NCI-H2227 (cell line): ENCODE results near the gene OR2AP1.
A peak's percentile ranks its signal among the peaks of the same experiment; 100 is the strongest.
"Not testable (repeated sequence)": the region's sequence is repeated elsewhere in the genome, so short reads cannot be mapped to it uniquely, and the experiment has no call there.

Experiments
- DNase-seq: peaks from one replicate; lab custom pipeline; 2025; ENCODE audit not compliant: unreplicated experiment; lab: John Stamatoyannopoulos, UW

Gene OR2AP1

GRCh38 chr12:55572168-55572567, at the start of gene OR2AP1:
Gene OR2AP1 (plus strand): TSS chr12:55572468. CDS start chr12:55574415, 1,947 bp downstream.
- no peak for DNase-seq

GRCh38 chr12:55548235-55548634, 24.0 kb upstream of the OR2AP1 start:
- not testable (repeated sequence) for DNase-seq

- no peak for DNase-seq
These were observed 23.5 kb upstream of the OR2AP1 start for GRCh38 chr12:55548756-55549155.

GRCh38 chr12:55549302-55549701, 23.0 kb upstream of the OR2AP1 start, which contains the start of gene OR6C4:
Gene OR6C4 (plus strand): TSS chr12:55549602. CDS start chr12:55551227, 1,625 bp downstream.
- DNase-seq = no peak

GRCh38 chr12:55554296-55554695, 18.0 kb upstream of the OR2AP1 start:
- no peak for DNase-seq

- not testable (repeated sequence) for DNase-seq
These were observed 2.2 kb upstream of the OR2AP1 start for GRCh38 chr12:55570060-55570459.

DNA sequence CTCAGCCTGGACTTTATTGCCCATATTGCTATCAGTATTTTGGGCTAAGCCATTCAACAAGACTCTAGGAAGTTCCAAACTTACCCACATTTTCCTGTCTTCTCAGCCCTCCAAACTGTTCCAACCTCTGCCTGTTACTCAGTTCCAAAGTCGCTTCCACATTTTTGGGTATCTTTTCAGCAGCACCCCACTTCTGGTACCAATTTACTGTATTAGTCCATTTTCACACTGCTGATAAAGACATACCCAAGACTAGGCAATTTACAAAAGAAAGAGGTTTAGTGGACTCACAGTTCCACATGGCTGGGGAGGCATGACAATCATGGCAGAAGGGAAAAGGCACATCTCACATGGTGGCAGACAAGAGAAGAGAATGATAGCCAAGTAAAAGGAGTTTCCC, 1.6 kb upstream of the OR2AP1 start:
- DNase-seq = not testable (repeated sequence)

- DNase-seq = no peak
These were observed 9.8 kb downstream of the OR2AP1 start for GRCh38 chr12:55582066-55582465.

DNA sequence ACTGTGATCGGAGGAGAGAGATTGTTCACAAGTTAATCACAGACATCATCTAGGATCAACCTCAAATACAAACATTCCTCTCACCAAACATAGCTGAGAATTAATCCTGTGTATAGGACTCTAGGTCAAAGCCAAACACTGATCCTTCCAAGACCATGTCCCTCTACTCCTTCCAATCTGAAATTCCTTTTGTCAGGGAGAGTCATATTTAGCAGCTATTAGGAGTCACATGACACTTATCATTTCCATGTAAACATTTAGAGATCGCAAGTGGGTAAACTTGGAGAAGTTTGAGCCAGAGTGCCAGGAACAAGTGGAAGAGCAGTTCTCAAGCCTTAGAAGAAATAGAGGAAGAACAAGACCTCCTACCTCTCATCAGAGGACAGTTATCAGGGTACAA, 13.5 kb downstream of the OR2AP1 start:
- no peak for DNase-seq

DNA sequence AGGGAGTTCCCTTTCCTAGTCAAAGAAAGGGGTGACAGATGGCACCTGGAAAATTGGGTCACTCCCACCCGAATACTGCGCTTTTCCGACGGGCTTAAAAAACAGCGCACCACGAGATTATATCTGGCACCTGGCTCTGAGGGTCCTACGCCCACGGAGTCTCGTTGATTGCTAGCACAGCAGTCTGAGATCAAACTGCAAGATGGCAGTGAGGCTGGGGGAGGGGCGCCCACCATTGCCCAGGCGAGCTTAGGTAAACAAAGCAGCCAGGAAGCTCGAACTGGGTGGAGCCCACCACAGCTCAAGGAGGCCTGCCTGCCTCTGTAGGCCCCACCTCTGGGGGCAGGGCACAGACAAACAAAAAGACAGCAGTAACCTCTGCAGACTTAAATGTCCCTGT, 17.9 kb downstream of the OR2AP1 start:
- DNase-seq = not testable (repeated sequence)

DNA sequence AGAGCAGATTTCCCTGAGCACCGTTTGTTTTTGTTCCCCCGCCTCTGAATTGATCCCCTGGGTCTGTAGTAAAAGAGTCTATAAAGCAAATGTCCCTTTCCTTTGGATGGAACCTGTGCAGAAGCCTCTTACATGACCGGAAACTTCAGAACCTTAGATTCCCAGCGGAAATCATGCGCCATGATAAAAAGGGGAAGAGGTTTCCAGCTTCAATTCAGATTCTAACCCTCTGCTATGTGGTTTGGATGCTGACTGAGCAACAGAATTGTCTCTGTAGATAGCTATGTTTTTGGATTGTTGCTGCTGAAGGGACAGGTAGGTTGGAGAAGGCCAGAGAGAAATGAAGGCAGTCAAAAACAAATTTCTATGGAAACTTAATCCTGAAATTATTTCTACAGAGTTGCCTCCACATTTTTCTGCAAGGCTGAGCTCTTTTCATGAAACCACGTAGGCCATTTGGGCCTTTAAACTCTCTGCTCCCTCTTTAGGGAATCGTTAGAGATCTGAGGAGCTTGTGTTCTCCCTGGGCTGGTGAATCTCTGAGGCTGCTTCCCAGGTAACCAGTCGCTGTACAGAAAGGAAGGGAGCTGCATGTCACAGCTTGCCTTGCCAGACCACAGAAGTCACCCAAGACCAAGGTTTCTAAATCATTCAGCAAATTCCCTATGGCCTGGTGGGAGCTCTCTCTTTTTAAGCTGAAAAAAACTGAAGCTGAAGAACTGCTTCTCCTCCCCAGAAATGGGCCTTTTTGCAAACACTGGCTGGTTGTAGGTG, 35.7 kb downstream of the OR2AP1 start:
- DNase-seq = no peak

DNA sequence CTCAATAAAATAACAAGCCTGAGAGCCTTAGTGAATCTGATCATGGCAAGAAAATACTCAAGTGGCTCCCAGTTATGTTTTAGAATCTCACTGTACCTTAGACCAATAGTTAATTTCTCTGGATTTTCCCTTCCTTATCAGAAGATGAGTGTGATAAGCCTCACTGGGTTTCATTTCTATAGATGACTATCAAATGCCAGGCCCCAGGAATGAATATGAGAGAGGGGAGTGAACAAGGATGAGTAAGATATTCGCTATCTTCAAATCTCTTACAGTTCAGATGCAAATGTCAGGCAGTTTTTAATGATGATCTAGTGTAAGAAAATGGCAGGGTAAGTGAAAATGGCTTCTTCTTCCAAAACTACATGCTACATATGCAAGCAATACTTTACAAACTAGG, 38.3 kb downstream of the OR2AP1 start:
- no peak for DNase-seq

DNA sequence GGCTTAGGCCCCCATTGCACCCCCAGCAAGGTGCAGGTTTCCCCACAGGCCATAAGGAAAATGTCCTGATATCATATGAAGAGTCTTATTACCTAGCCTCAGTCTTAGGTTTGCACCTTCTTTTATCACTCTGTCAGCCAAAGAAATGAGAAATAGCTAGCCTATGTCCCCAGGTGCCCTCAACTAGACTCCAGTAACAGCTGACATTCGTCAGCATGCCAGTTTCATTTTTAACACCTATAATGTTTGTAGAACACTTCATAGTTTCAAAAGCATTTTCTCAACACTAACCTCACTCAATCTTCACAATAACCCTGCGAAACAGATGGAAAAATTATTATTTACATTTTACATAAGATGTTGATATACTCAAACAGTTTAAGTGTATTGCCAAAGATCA, 40.4 kb downstream of the OR2AP1 start:
- DNase-seq = no peak

- no peak for DNase-seq
These were observed 42.5 kb downstream of the OR2AP1 start for GRCh38 chr12:55614764-55615163.

DNA sequence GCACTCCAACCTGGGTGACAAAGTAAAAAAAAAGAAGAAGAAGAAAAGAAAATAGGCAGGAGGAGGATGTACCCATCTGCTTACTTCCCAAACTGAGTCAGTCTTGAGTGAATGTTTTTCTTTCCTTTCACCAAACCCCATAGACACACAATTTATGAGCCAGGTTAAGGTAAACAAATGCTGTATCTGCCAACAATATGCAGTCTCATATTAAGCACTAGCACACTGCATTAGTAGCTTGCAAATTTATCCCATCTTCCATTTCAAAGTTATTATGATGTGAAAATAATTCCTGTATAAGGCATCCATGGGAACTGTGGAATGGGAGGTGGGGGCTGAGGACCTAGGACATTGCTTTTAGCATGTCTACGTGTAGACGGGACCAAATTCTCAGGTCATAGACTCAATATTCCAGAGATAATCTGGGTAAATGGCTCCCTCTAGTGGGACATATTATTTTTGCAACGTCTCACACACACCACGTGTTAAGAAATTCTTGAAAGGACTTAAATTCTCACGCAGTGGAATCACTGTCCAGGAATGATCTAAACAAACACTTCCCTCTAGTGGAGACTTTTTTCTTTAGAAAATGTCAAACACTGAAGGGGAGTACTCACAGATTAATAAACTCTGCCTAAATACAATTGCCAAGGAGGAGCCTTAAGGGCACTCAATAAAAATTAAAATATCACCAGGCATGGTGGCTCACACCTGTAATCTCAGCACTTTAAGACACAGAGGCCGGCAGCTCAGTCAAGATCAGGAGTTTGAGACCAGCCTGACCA, 47.3 kb downstream of the OR2AP1 start:
- peak; percentile 88 for DNase-seq

- DNase-seq = no peak
These were observed 51.8 kb downstream of the OR2AP1 start for GRCh38 chr12:55624056-55624455.
